Measurements from ENCODE around the gene BTBD18.

Gene BTBD18

GRCh38 chr11:57700425-57700824, 51.2 kb downstream of the BTBD18 start:
- no peak for TF ChIP-seq POLR2AphosphoS5 (IDR thresholded peaks at IDR 0.05; ENCODE audit: low read depth, low read length)
- no peak for TF ChIP-seq REST (IDR thresholded peaks at IDR 0.05; ENCODE audit: insufficient read depth in 1 of 2, low read depth in 2 of 2, low read length in 2 of 2)
- no peak for TF ChIP-seq FOXP2 (optimal IDR thresholded peaks at IDR 0.05; ENCODE audit: borderline replicate concordance, extremely low read depth, extremely low read length, insufficient read depth)
- no peak for TF ChIP-seq SIN3A (IDR thresholded peaks at IDR 0.05; ENCODE audit: borderline replicate concordance, insufficient read depth, low read length)
- TF ChIP-seq TAF1 (IDR thresholded peaks at IDR 0.05; ENCODE audit: borderline replicate concordance, insufficient read depth, low read length), result no peak

- TF ChIP-seq TAF1 (IDR thresholded peaks at IDR 0.05; ENCODE audit: borderline replicate concordance, insufficient read depth, low read length) (no peak), SIN3A (IDR thresholded peaks at IDR 0.05; ENCODE audit: borderline replicate concordance, insufficient read depth, low read length) (no peak), POLR2AphosphoS5 (IDR thresholded peaks at IDR 0.05; ENCODE audit: low read depth, low read length) (no peak), REST (IDR thresholded peaks at IDR 0.05; ENCODE audit: insufficient read depth in 1 of 2, low read depth in 2 of 2, low read length in 2 of 2) (no peak), FOXP2 (optimal IDR thresholded peaks at IDR 0.05; ENCODE audit: borderline replicate concordance, extremely low read depth, extremely low read length, insufficient read depth) (no peak)
These were observed 51.8 kb downstream of the BTBD18 start for GRCh38 chr11:57699813-57700212.

DNA sequence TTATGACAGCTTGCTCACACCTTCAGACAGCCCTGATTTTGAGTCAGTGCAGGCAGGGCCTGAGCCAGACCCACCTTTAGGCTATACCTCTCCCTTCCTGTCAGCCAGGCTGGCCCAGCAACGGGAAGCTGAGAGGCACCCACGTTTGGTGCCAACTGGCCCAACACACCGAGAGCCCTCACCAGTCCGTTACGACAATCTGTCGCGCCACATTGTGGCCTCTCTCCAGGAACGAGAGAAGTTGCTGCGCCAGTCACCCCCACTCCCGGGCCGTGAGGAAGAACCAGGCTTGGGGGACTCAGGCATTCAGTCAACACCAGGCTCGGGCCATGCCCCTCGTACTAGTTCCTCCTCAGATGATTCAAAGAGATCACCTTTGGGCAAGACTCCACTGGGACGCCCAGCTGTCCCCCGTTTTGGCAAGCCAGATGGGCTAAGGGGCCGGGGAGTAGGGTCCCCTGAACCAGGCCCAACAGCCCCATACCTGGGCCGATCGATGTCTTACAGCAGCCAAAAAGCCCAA, 52.7 kb downstream of the BTBD18 start:
- TF ChIP-seq SIN3A (IDR thresholded peaks at IDR 0.05; ENCODE audit: borderline replicate concordance, insufficient read depth, low read length) (no peak), POLR2AphosphoS5 (IDR thresholded peaks at IDR 0.05; ENCODE audit: low read depth, low read length) (no peak), FOXP2 (optimal IDR thresholded peaks at IDR 0.05; ENCODE audit: borderline replicate concordance, extremely low read depth, extremely low read length, insufficient read depth) (no peak), TAF1 (IDR thresholded peaks at IDR 0.05; ENCODE audit: borderline replicate concordance, insufficient read depth, low read length) (no peak), REST (IDR thresholded peaks at IDR 0.05; ENCODE audit: insufficient read depth in 1 of 2, low read depth in 2 of 2, low read length in 2 of 2) (no peak)
